SK-N-SH treated with all-trans-retinoic acid at 6 μM for 48 hours (cell line): ENCODE data around the gene PNPLA3.

ENCODE experiments used
- BACH2 ChIP-seq: fragments of 250-450 bp; sonication (Bioruptor Pico); IDR thresholded peaks from 2 replicates; pipeline ENCODE4 v1.9.0; 2021; ENCODE audit warnings: mild to moderate bottlenecking, borderline replicate concordance
- ESRRG ChIP-seq: fragments of 250-450 bp; sonication (Bioruptor Pico); IDR thresholded peaks from 2 replicates; pipeline ENCODE4 v1.6.1; 2021; ENCODE audit warnings: mild to moderate bottlenecking
- RARB ChIP-seq: fragments of 250-450 bp; sonication (Bioruptor Pico); IDR thresholded peaks from 2 replicates; pipeline ENCODE4 v1.8.0; 2021; ENCODE audit warnings: mild to moderate bottlenecking, moderate library complexity
- ZFP30 ChIP-seq: fragments of 450-650 bp; formaldehyde crosslinking; IDR thresholded peaks from 2 replicates; pipeline ENCODE4 v1.5.0; 2022; ENCODE audit warnings: mild to moderate bottlenecking, moderate library complexity
- TF ChIP-seq, protein P1 (sequence below): fragments of 250-450 bp; sonication (Bioruptor Pico); IDR thresholded peaks from 2 replicates; pipeline ENCODE4 v1.5.0; 2020; ENCODE audit warnings: mild to moderate bottlenecking, moderate library complexity
- TF ChIP-seq, protein P2 (sequence below): fragments of 250-450 bp; sonication (Bioruptor Pico); IDR thresholded peaks from 2 replicates; pipeline ENCODE4 v1.8.0; 2020; ENCODE audit warnings: mild to moderate bottlenecking, moderate library complexity, borderline replicate concordance

DNA sequence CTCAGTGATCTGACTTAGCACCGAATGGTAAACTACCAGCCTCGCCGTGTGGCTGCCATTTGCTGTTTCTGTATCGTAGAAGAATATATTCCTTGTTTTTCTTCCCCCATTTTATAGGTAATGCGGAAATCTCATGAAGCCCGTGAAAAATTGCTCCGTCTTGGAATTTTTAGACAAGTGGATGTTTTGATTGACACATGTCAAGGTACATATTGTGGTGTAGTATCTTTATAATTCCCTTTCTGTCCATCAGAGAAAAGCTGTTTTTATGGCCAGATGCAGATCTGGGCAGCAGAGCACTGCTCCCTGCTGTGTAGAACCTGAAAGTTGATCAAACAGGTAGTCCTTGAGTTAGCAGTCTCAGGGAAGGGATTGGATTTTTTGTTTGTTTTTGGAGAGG lies 45.0 kb downstream of the PNPLA3 start:
- TF ChIP-seq, protein P1, sequence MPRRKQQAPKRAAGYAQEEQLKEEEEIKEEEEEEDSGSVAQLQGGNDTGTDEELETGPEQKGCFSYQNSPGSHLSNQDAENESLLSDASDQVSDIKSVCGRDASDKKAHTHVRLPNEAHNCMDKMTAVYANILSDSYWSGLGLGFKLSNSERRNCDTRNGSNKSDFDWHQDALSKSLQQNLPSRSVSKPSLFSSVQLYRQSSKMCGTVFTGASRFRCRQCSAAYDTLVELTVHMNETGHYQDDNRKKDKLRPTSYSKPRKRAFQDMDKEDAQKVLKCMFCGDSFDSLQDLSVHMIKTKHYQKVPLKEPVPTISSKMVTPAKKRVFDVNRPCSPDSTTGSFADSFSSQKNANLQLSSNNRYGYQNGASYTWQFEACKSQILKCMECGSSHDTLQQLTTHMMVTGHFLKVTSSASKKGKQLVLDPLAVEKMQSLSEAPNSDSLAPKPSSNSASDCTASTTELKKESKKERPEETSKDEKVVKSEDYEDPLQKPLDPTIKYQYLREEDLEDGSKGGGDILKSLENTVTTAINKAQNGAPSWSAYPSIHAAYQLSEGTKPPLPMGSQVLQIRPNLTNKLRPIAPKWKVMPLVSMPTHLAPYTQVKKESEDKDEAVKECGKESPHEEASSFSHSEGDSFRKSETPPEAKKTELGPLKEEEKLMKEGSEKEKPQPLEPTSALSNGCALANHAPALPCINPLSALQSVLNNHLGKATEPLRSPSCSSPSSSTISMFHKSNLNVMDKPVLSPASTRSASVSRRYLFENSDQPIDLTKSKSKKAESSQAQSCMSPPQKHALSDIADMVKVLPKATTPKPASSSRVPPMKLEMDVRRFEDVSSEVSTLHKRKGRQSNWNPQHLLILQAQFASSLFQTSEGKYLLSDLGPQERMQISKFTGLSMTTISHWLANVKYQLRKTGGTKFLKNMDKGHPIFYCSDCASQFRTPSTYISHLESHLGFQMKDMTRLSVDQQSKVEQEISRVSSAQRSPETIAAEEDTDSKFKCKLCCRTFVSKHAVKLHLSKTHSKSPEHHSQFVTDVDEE (CRISPR knock-in tag) = no peak
- TF ChIP-seq RARB (CRISPR knock-in tag) = no peak
- TF ChIP-seq BACH2 = no peak
- TF ChIP-seq, protein P2, sequence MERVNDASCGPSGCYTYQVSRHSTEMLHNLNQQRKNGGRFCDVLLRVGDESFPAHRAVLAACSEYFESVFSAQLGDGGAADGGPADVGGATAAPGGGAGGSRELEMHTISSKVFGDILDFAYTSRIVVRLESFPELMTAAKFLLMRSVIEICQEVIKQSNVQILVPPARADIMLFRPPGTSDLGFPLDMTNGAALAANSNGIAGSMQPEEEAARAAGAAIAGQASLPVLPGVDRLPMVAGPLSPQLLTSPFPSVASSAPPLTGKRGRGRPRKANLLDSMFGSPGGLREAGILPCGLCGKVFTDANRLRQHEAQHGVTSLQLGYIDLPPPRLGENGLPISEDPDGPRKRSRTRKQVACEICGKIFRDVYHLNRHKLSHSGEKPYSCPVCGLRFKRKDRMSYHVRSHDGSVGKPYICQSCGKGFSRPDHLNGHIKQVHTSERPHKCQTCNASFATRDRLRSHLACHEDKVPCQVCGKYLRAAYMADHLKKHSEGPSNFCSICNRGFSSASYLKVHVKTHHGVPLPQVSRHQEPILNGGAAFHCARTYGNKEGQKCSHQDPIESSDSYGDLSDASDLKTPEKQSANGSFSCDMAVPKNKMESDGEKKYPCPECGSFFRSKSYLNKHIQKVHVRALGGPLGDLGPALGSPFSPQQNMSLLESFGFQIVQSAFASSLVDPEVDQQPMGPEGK (CRISPR knock-in tag) = no peak
- no peak for TF ChIP-seq ZFP30 (CRISPR knock-in tag)
- no peak for TF ChIP-seq ESRRG (CRISPR knock-in tag)
